Brain microvascular endothelial cell (primary cell): ENCODE results near the gene KIF3A.

Experiments
- DNase-seq: peaks from one replicate; pipeline ENCODE4 v3.0.0-alpha.2; 2020
- H3K27ac ChIP-seq: fragments of 250-450 bp; sonication (Bioruptor Pico); 2 replicates; pipeline ENCODE4 v1.5.1; 2020; ENCODE audit warnings: mild to moderate bottlenecking, moderate library complexity
- H3K27me3 ChIP-seq: fragments of 250-450 bp; sonication (Bioruptor Pico); replicated peaks from 2 replicates; pipeline ENCODE4 v1.5.1; 2020; ENCODE audit warnings: mild to moderate bottlenecking
- H3K36me3 ChIP-seq: fragments of 250-450 bp; sonication (Bioruptor Pico); replicated peaks from 2 replicates; pipeline ENCODE4 v1.5.1; 2020; ENCODE audit warnings: mild to moderate bottlenecking
- H3K4me3 ChIP-seq: 2 replicates; pipeline ENCODE4 v1.5.1; 2011; ENCODE audit warnings: low read depth, mild to moderate bottlenecking, control low read depth, low read length, moderate library complexity
- in situ Hi-C: cut with HindIII; loops from 2 replicates; pipeline ENCODE4 v1.10.0; 2017; ENCODE audit warnings: low sequenced_read_pairs, low pct_ligation_motif_present
- TF ChIP-seq, protein P1 (sequence below): IDR thresholded peaks from 2 replicates; pipeline ENCODE4 v1.5.1; 2011; ENCODE audit warnings: low read depth, mild to moderate bottlenecking, moderate library complexity, low read length, control low read depth, inconsistent platforms; ENCODE audit errors: missing control alignments

The KIF3A gene

DNA sequence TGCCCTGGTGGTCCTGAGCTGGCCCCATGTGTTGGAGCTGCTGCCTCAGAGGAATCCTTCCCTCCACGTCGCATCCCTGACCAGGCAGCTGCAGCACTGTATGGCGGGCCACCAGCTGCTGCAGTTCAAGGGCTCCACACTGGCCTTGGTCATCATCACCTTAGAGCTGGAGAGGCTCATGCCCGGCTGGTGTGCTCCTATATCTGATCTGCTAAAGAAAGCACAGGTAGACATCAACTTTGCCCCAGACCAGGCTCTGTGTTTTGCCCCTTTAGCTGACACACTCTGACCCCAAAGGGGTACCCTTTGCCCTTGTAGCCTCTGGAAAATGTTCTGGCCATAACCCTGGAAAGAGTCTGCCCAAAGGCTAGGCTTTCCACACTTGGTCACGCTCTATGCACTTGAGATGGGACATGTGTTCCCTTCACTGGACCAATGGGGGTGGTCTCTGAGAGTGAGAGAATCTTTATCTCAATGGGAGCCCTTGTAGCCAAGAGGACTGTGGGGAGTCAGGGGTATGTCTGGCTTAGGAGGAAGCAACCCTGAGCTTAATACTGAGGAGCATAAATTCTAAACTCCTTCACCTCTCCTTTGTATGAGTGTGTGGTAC is 14.7 kb upstream of the KIF3A start:
- in situ Hi-C loops, result no loop called here
- H3K36me3 ChIP-seq, result no peaks in the 10 kb centered on the region
- no peak overlapping the region for H3K27ac ChIP-seq
- peaks cover 16% of the 10 kb centered on the region for H3K27me3 ChIP-seq
- TF ChIP-seq, protein P1, sequence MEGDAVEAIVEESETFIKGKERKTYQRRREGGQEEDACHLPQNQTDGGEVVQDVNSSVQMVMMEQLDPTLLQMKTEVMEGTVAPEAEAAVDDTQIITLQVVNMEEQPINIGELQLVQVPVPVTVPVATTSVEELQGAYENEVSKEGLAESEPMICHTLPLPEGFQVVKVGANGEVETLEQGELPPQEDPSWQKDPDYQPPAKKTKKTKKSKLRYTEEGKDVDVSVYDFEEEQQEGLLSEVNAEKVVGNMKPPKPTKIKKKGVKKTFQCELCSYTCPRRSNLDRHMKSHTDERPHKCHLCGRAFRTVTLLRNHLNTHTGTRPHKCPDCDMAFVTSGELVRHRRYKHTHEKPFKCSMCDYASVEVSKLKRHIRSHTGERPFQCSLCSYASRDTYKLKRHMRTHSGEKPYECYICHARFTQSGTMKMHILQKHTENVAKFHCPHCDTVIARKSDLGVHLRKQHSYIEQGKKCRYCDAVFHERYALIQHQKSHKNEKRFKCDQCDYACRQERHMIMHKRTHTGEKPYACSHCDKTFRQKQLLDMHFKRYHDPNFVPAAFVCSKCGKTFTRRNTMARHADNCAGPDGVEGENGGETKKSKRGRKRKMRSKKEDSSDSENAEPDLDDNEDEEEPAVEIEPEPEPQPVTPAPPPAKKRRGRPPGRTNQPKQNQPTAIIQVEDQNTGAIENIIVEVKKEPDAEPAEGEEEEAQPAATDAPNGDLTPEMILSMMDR, result no peak
- no peak for DNase-seq
- no peak overlapping the region for H3K4me3 ChIP-seq

DNA sequence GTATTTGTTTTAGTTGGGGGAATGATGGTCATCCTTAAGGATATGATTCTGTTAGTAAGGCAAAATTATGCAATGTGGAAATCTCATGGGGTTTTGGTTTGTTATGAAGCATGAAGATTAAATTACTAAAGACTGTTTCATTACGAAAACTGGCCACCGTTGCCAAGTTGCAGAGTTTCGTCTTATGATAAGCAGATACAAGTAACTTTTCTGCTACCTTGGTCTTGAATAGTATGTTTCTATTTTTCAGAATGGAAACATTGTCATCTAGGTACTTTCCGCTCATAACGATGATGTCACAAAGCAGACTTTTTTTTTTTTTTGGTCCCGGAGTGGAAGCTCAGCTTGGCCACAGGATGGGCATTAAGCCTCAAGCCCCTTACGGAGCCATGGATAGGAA is 14.1 kb upstream of the KIF3A start:
- TF ChIP-seq, protein P1, result no peak
- in situ Hi-C loops, result no loop called here
- Histone ChIP-seq H3K27me3 (peaks cover 19% of the 10 kb centered on the region), H3K4me3 (no peak overlapping the region), H3K36me3 (no peaks in the 10 kb centered on the region), H3K27ac (no peak overlapping the region)
- DNase-seq, result peak; percentile 76

DNA sequence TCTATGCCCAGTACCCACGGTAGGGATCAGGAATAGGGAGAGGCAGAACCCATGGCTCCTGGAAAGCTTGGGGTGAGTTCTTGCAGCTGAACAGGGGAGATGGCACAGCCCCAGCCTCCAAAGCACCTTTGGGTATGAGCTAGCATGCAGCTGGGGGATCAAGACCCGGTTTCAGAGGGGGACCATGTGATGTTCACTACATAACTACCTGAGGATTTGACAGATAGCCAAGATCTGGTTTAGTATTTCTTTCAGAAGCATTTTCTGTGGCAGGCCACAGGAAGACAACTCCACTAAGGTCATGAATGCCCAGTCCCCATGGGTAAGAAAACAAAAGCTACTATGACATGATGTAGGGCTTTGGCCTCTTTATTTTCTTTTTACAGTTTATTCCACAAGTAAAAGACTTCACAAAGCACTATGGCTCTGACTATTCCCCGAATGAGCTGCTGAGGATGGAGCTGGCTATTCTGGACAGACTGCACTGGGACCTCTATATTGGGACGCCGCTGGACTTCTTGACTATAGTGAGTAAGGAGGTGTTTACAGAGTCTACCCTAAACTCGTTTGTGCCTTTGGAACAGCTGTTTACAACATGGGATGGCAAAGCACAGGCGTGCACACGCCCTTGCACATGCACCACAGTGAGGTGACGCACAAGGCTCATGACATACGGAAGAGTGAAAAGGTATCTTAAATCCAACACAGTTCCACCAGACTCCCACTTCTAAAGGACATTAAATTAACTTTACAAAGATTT is 13.3 kb upstream of the KIF3A start:
- peaks cover 19% of the 10 kb centered on the region for H3K27me3 ChIP-seq
- in situ Hi-C loops, result no loop called here
- no peak for DNase-seq
- no peak overlapping the region for H3K27ac ChIP-seq
- H3K36me3 ChIP-seq, result no peaks in the 10 kb centered on the region
- no peak overlapping the region for H3K4me3 ChIP-seq
- TF ChIP-seq, protein P1, result no peak

DNA sequence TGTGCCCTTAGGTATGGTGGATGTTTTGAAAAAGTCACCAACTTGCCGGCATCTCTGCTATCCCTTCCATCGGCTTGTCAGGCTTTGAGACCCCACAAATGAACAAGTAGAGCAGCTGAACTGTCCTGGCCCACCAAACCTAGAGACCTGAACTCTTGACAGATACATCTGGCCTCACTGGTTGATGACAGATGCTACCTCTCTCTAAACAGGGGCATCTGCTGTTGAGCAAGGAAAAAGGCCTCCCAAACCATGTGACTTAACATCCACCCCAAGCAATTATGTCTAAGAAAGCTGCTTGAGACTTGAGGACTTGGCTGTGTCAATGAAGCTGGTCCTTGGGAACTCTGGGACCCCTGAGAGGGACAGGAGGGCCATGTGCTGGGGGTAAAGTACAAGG is 12.2 kb upstream of the KIF3A start:
- Histone ChIP-seq H3K4me3 (no peak overlapping the region), H3K27me3 (peaks cover 19% of the 10 kb centered on the region), H3K36me3 (no peaks in the 10 kb centered on the region), H3K27ac (no peak overlapping the region)
- DNase-seq, result no peak
- in situ Hi-C loops, result no loop called here
- TF ChIP-seq, protein P1, result no peak

DNA sequence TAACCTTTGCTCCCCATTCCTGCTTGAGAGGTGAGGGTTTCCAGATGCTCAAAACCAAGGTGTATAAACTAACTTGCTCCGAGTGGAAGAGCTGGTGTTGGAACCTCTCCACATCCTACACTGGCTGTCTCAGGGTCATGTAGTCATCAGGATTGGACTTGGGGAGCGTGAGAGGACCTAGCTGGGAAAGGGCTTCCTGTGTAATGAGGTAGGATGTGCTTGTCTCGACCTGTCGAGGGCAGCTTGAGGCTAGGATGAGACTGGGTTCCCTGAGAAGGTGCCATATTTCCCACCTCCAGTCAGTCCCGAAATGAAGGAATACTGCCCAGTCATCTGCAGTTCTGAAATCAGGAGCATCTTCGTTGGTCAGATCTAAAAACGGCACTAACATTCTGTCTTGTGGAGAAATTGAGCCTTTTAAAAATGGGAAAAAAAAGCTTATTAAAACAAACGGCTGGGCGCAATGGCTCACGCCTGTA is 11.2 kb upstream of the KIF3A start:
- TF ChIP-seq, protein P1, result no peak
- DNase-seq, result no peak
- no peak overlapping the region for H3K4me3 ChIP-seq
- no peak overlapping the region for H3K27ac ChIP-seq
- in situ Hi-C loops, result no loop called here
- peaks cover 19% of the 10 kb centered on the region for H3K27me3 ChIP-seq
- H3K36me3 ChIP-seq, result no peaks in the 10 kb centered on the region
